ENCODE data around the gene CRABP1. TPM values are rescaled to one million over a fixed set of nuclear protein-coding genes. Genes with fewer than 3 reads are reported as not detected.

CRABP1 gene
- total RNA-seq, 1 experiment from 2014 or later: 0.47 TPM

- H3K4me1 ChIP-seq (ENCODE audit: control insufficient read depth in 1 of 2, insufficient read depth in 2 of 2, low read length in 2 of 2): peaks cover 0 to 4% of the 10 kb centered on the region in 2 experiments; a peak in 1 of 4 replicates
- H3K9me3 ChIP-seq (ENCODE audit: control insufficient read depth in 1 of 2, insufficient read depth in 1 of 2, low read depth in 1 of 2, low read length in 2 of 2): no peaks in the 10 kb centered on the region
- ChIA-PET POLR2A (interaction anchor here (0.6 kb wide), 1 partner anchor 12 kb away, joined by 3 read pairs; no protein-coding TSS in a partner anchor), RAD21 (ENCODE audit: low non-redundant PET in 1 of 2, low total read pairs in 2 of 2, uncharacterized antibody in 2 of 2, unreplicated experiment in 2 of 2) (no interaction called here), CTCF (interaction anchor here (0.8 kb wide), 1 partner anchor 44 kb away, joined by 3 read pairs; no protein-coding TSS in a partner anchor)
- intact Hi-C loops (cut with micrococcal nuclease): no loop called here
- no peaks in the 10 kb centered on the region for H3K27me3 ChIP-seq (ENCODE audit: insufficient read depth, low read length)
- peak; percentile 32 for DNase-seq (ENCODE audit: low read depth, low spot score)
- TF ChIP-seq ELF1 (IDR thresholded peaks at IDR 0.05; ENCODE audit: borderline replicate concordance, low read depth): no peak
- no peak for TF ChIP-seq ZNF274 (IDR thresholded peaks at IDR 0.05; ENCODE audit: low read depth, low read length)
- TF ChIP-seq EGR1 (IDR thresholded peaks at IDR 0.05; ENCODE audit: low read depth): no peak
- TF ChIP-seq CBX3 (IDR thresholded peaks at IDR 0.05; ENCODE audit: low read depth): no peak
- TF ChIP-seq EZH2phosphoT487 (IDR thresholded peaks at IDR 0.05; ENCODE audit: borderline replicate concordance): no peak
- no peak for TF ChIP-seq MAX (IDR thresholded peaks at IDR 0.05)
- TF ChIP-seq ZFX (IDR thresholded peaks at IDR 0.05): no peak
- TF ChIP-seq CEBPB (IDR thresholded peaks at IDR 0.05; ENCODE audit: low read depth): no peak
- BruUV-seq (replicated peaks): no TSS peak
- no peaks in the 10 kb centered on the region for H3K36me3 ChIP-seq (ENCODE audit: control insufficient read depth in 1 of 2, insufficient read depth in 2 of 2, low read length in 2 of 2)
- H4K20me1 ChIP-seq (ENCODE audit: insufficient read depth): no peaks in the 10 kb centered on the region
- peak overlapping the region in 1 of 2 experiments; percentile 12; a peak in 1 of 4 replicates for H3K4me3 ChIP-seq (replicated peaks in 1 of 2; ENCODE audit: low read depth in 1 of 2, low read length in 2 of 2)
- H3K4me2 ChIP-seq (ENCODE audit: low read length): peak overlapping the region; percentile 39; the same call in 1 of the 2 replicates
- no peaks in the 10 kb centered on the region for H3K79me2 ChIP-seq (ENCODE audit: insufficient read depth, low read length)
- no peak overlapping the region for H3K9ac ChIP-seq (ENCODE audit: low read length)
- ATAC-seq: peak; percentile 72
- H2AFZ ChIP-seq (ENCODE audit: low read depth, low read length, poor library complexity, severe bottlenecking): peak overlapping the region; percentile 3
- no peaks in the 10 kb centered on the region for H3K9me2 ChIP-seq (ENCODE audit: insufficient read depth)
- H3K27ac ChIP-seq (ENCODE audit: low read depth, low read length): no peak overlapping the region
Observed at GRCh38 chr15:78353093-78353492, 12.9 kb downstream of the CRABP1 start.

- Histone ChIP-seq H4K20me1 (ENCODE audit: insufficient read depth) (no peaks in the 10 kb centered on the region), H3K9ac (ENCODE audit: low read length) (no peak overlapping the region), H3K27me3 (ENCODE audit: insufficient read depth, low read length) (no peaks in the 10 kb centered on the region), H3K36me3 (ENCODE audit: control insufficient read depth in 1 of 2, insufficient read depth in 2 of 2, low read length in 2 of 2) (no peaks in the 10 kb centered on the region), H3K27ac (ENCODE audit: low read depth, low read length) (no peak overlapping the region), H3K4me1 (ENCODE audit: control insufficient read depth in 1 of 2, insufficient read depth in 2 of 2, low read length in 2 of 2) (peaks cover 0 to 4% of the 10 kb centered on the region in 2 experiments; a peak in 1 of 4 replicates), H3K9me2 (ENCODE audit: insufficient read depth) (no peaks in the 10 kb centered on the region), H3K4me2 (ENCODE audit: low read length) (no peak overlapping the region), H2AFZ (ENCODE audit: low read depth, low read length, poor library complexity, severe bottlenecking) (no peak overlapping the region), H3K79me2 (ENCODE audit: insufficient read depth, low read length) (no peaks in the 10 kb centered on the region), H3K9me3 (ENCODE audit: control insufficient read depth in 1 of 2, insufficient read depth in 1 of 2, low read depth in 1 of 2, low read length in 2 of 2) (no peaks in the 10 kb centered on the region), H3K4me3 (replicated peaks in 1 of 2; ENCODE audit: low read depth in 1 of 2, low read length in 2 of 2) (no peak overlapping the region)
- DNase-seq (ENCODE audit: low read depth, low spot score) (no peak), ATAC-seq (no peak)
- BruUV-seq (replicated peaks): no TSS peak
- intact Hi-C loops (cut with micrococcal nuclease): no loop called here
- ChIA-PET CTCF (no interaction called here), RAD21 (ENCODE audit: low non-redundant PET in 1 of 2, low total read pairs in 2 of 2, uncharacterized antibody in 2 of 2, unreplicated experiment in 2 of 2) (no interaction called here), POLR2A (no interaction called here)
- TF ChIP-seq JUND (IDR thresholded peaks at IDR 0.05): no peak
- TF ChIP-seq, protein P1, sequence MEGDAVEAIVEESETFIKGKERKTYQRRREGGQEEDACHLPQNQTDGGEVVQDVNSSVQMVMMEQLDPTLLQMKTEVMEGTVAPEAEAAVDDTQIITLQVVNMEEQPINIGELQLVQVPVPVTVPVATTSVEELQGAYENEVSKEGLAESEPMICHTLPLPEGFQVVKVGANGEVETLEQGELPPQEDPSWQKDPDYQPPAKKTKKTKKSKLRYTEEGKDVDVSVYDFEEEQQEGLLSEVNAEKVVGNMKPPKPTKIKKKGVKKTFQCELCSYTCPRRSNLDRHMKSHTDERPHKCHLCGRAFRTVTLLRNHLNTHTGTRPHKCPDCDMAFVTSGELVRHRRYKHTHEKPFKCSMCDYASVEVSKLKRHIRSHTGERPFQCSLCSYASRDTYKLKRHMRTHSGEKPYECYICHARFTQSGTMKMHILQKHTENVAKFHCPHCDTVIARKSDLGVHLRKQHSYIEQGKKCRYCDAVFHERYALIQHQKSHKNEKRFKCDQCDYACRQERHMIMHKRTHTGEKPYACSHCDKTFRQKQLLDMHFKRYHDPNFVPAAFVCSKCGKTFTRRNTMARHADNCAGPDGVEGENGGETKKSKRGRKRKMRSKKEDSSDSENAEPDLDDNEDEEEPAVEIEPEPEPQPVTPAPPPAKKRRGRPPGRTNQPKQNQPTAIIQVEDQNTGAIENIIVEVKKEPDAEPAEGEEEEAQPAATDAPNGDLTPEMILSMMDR (IDR thresholded peaks at IDR 0.05 in 2 of 3, conservative IDR thresholded peaks at IDR 0.05 in 1 of 3; ENCODE audit: borderline replicate concordance in 1 of 3, insufficient read depth in 1 of 3, low read depth in 2 of 3, low read length in 2 of 3): no peak
- no peak for TF ChIP-seq RAD21 (IDR thresholded peaks at IDR 0.05; ENCODE audit: low read depth)
- no peak for TF ChIP-seq REST (IDR thresholded peaks at IDR 0.05; ENCODE audit: low read depth)
- TF ChIP-seq TCF7L2 (IDR thresholded peaks at IDR 0.05; ENCODE audit: borderline replicate concordance, extremely low read depth, insufficient read depth, insufficient read length): no peak
- no peak for TF ChIP-seq ZNF274 (IDR thresholded peaks at IDR 0.05; ENCODE audit: low read depth, low read length)
- TF ChIP-seq POLR2AphosphoS5 (IDR thresholded peaks at IDR 0.05; ENCODE audit: low read depth, low read length): no peak
- TF ChIP-seq FOSL1 (IDR thresholded peaks at IDR 0.05; ENCODE audit: low read depth): no peak
- no peak for TF ChIP-seq ZFX (IDR thresholded peaks at IDR 0.05)
- TF ChIP-seq YY1 (IDR thresholded peaks at IDR 0.05; ENCODE audit: extremely low read depth, insufficient replicate concordance, low read depth, low read length): no peak
- no peak for TF ChIP-seq EGR1 (IDR thresholded peaks at IDR 0.05; ENCODE audit: low read depth)
Observed at GRCh38 chr15:78355177-78355576, 15.0 kb downstream of the CRABP1 start.

Data from HCT116 (cell line).